ENCODE data around the gene C1orf210.

Gene C1orf210

DNA sequence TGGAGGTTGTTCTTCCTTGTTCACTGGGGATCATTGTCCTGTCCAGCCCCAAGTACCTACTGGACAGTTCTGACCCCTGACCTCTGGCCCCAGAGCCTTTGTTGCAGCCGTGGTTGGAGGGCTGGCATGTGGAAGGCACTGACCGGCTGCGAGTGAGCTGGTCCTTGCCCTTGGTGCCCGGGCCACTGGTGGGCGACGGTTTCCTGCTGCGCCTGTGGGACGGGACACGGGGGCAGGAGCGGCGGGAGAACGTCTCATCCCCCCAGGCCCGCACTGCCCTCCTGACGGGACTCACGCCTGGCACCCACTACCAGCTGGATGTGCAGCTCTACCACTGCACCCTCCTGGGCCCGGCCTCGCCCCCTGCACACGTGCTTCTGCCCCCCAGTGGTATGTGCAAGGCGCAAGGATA, 26.8 kb upstream of the C1orf210 start:
- Histone ChIP-seq H3K4me3 (ENCODE audit: low read length in 2 of 2) (no peak overlapping the region), H3K4ac (ENCODE audit: low read length) (no peak overlapping the region), H3K9ac (ENCODE audit: low read depth, low read length, poor library complexity) (no peak overlapping the region), H3K23ac (ENCODE audit: low read depth, low read length, poor library complexity) (no peak overlapping the region), H3K4me1 (ENCODE audit: control insufficient read depth in 2 of 2, insufficient read depth in 1 of 2, low read depth in 1 of 2, low read length in 2 of 2) (no peaks in the 10 kb centered on the region), H2AK5ac (ENCODE audit: low read depth, low read length) (peak overlapping the region; percentile 65), H3K27ac (replicated peaks; ENCODE audit: low read length) (no peak overlapping the region), H2AFZ (ENCODE audit: low read length) (no peak overlapping the region), H3K14ac (ENCODE audit: low read length) (no peak overlapping the region), H4K91ac (ENCODE audit: low read depth, low read length, poor library complexity) (no peak overlapping the region), H2BK120ac (ENCODE audit: low read depth, low read length) (no peak overlapping the region), H3K9me3 (replicated peaks in 1 of 2; ENCODE audit: control insufficient read depth in 2 of 2, insufficient read depth in 1 of 2, low read depth in 1 of 2, low read length in 2 of 2) (no peaks in the 10 kb centered on the region), H2BK5ac (ENCODE audit: low read length) (no peak overlapping the region), H3K79me1 (ENCODE audit: low read depth, low read length) (no peaks in the 10 kb centered on the region), H2BK15ac (ENCODE audit: low read length) (peak overlapping the region; percentile 6), H3K27me3 (ENCODE audit: control insufficient read depth in 3 of 3, insufficient read depth in 3 of 3, low read depth in 1 of 3, low read length in 3 of 3) (no peaks in the 10 kb centered on the region), H3K36me3 (replicated peaks in 1 of 2; ENCODE audit: control insufficient read depth in 2 of 2, insufficient read depth in 2 of 2, low read length in 2 of 2) (no peaks in the 10 kb centered on the region), H3K18ac (ENCODE audit: low read length) (no peak overlapping the region), H3K4me2 (ENCODE audit: insufficient read depth, low read length, poor library complexity, severe bottlenecking) (no peak overlapping the region), H2BK12ac (ENCODE audit: low read length) (peak overlapping the region; percentile 1), H4K8ac (ENCODE audit: low read depth, low read length) (no peak overlapping the region)
- DNase-seq (ENCODE audit: low spot score): no peak
- WGBS, 2 donors (ENCODE audit: extremely low coverage in 2 of 2, insufficient read length in 2 of 2, insufficient replicate concordance in 1 of 2): no CpG with 5 or more reads among the region's 19 CpGs

DNA sequence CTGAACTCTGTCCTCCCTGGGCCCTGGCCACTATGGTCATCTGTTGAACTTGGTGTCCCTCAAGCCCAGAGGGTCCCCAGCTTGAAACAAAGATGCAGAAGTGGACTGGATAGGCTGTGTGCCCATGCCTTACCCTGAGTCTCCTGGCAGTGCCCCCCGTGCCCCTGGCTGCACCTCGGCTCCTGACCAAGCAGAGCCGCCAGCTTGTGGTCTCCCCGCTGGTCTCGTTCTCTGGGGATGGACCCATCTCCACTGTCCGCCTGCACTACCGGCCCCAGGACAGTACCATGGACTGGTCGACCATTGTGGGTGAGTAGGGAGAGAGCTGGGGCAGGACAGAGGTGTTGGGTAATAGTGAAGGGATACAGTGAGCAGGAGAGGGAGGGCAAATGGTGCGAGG, 26.1 kb upstream of the C1orf210 start:
- H3K4me1 ChIP-seq (ENCODE audit: control insufficient read depth in 2 of 2, insufficient read depth in 1 of 2, low read depth in 1 of 2, low read length in 2 of 2): no peaks in the 10 kb centered on the region
- H3K9ac ChIP-seq (ENCODE audit: low read depth, low read length, poor library complexity): no peak overlapping the region
- H2BK12ac ChIP-seq (ENCODE audit: low read length): no peak overlapping the region
- no peak overlapping the region for H3K27ac ChIP-seq (replicated peaks; ENCODE audit: low read length)
- H2BK120ac ChIP-seq (ENCODE audit: low read depth, low read length): no peak overlapping the region
- no peak overlapping the region for H3K23ac ChIP-seq (ENCODE audit: low read depth, low read length, poor library complexity)
- no peak overlapping the region for H3K4me2 ChIP-seq (ENCODE audit: insufficient read depth, low read length, poor library complexity, severe bottlenecking)
- H4K91ac ChIP-seq (ENCODE audit: low read depth, low read length, poor library complexity): no peak overlapping the region
- no peak overlapping the region for H2AFZ ChIP-seq (ENCODE audit: low read length)
- H2BK15ac ChIP-seq (ENCODE audit: low read length): no peak overlapping the region
- H4K8ac ChIP-seq (ENCODE audit: low read depth, low read length): no peak overlapping the region
- no peak for DNase-seq (ENCODE audit: low spot score)
- peak overlapping the region; percentile 42 for H3K18ac ChIP-seq (ENCODE audit: low read length)
- no peaks in the 10 kb centered on the region for H3K36me3 ChIP-seq (replicated peaks in 1 of 2; ENCODE audit: control insufficient read depth in 2 of 2, insufficient read depth in 2 of 2, low read length in 2 of 2)
- H3K4ac ChIP-seq (ENCODE audit: low read length): no peak overlapping the region
- H3K14ac ChIP-seq (ENCODE audit: low read length): no peak overlapping the region
- H3K79me1 ChIP-seq (ENCODE audit: low read depth, low read length): no peaks in the 10 kb centered on the region
- H3K4me3 ChIP-seq (ENCODE audit: low read length in 2 of 2): peak overlapping the region in 1 of 2 donors; percentile 16
- H3K27me3 ChIP-seq (ENCODE audit: control insufficient read depth in 3 of 3, insufficient read depth in 3 of 3, low read depth in 1 of 3, low read length in 3 of 3): no peaks in the 10 kb centered on the region
- no peak overlapping the region for H2BK5ac ChIP-seq (ENCODE audit: low read length)
- H2AK5ac ChIP-seq (ENCODE audit: low read depth, low read length): peak overlapping the region; percentile 41
- H3K9me3 ChIP-seq (replicated peaks in 1 of 2; ENCODE audit: control insufficient read depth in 2 of 2, insufficient read depth in 1 of 2, low read depth in 1 of 2, low read length in 2 of 2): no peaks in the 10 kb centered on the region
- WGBS, 2 donors (ENCODE audit: extremely low coverage in 2 of 2, insufficient read length in 2 of 2, insufficient replicate concordance in 1 of 2): no CpG with 5 or more reads among the region's 9 CpGs

DNA sequence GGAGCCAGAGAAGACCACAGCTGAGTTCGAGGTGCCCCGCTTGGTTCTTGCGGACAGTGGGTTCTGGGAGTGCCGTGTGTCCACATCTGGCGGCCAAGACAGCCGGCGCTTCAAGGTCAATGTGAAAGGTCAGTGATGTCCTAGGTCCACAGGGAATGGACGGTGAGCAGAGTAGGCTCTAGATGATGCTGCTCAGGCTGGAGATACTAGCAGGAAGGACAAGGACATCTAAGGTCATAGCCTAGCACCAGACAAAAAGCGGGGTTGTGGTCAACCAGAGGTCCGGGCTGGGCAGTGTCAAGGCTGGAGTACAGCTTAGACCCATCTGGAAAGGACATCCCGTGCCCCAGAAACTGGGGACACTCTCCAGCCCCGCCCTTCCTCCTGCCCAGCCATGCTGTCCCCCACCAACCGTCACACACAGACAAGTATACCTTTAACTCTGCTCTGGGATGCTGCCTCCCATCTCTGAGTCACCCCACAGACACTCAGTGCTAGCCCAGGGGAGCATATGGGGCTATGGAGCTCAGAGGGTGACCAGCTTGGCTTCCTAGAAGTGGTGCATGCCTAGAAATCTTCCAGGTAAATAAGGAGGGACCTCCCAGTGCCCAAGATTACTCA, 24.1 kb upstream of the C1orf210 start:
- Histone ChIP-seq H2BK12ac (ENCODE audit: low read length) (no peak overlapping the region), H2AFZ (ENCODE audit: low read length) (no peak overlapping the region), H3K18ac (ENCODE audit: low read length) (no peak overlapping the region), H4K8ac (ENCODE audit: low read depth, low read length) (no peak overlapping the region), H2AK5ac (ENCODE audit: low read depth, low read length) (peak overlapping the region; percentile 35), H3K36me3 (replicated peaks in 1 of 2; ENCODE audit: control insufficient read depth in 2 of 2, insufficient read depth in 2 of 2, low read length in 2 of 2) (no peaks in the 10 kb centered on the region), H2BK5ac (ENCODE audit: low read length) (no peak overlapping the region), H3K23ac (ENCODE audit: low read depth, low read length, poor library complexity) (peak overlapping the region; percentile 40), H3K4me3 (ENCODE audit: low read length in 2 of 2) (no peak overlapping the region), H2BK120ac (ENCODE audit: low read depth, low read length) (no peak overlapping the region), H3K79me1 (ENCODE audit: low read depth, low read length) (no peaks in the 10 kb centered on the region), H3K9me3 (replicated peaks in 1 of 2; ENCODE audit: control insufficient read depth in 2 of 2, insufficient read depth in 1 of 2, low read depth in 1 of 2, low read length in 2 of 2) (no peaks in the 10 kb centered on the region), H3K4ac (ENCODE audit: low read length) (no peak overlapping the region), H4K91ac (ENCODE audit: low read depth, low read length, poor library complexity) (no peak overlapping the region), H3K27me3 (ENCODE audit: control insufficient read depth in 3 of 3, insufficient read depth in 3 of 3, low read depth in 1 of 3, low read length in 3 of 3) (no peaks in the 10 kb centered on the region), H3K4me1 (ENCODE audit: control insufficient read depth in 2 of 2, insufficient read depth in 1 of 2, low read depth in 1 of 2, low read length in 2 of 2) (no peaks in the 10 kb centered on the region), H3K9ac (ENCODE audit: low read depth, low read length, poor library complexity) (no peak overlapping the region), H3K14ac (ENCODE audit: low read length) (no peak overlapping the region), H3K27ac (replicated peaks; ENCODE audit: low read length) (no peak overlapping the region), H3K4me2 (ENCODE audit: insufficient read depth, low read length, poor library complexity, severe bottlenecking) (no peak overlapping the region), H2BK15ac (ENCODE audit: low read length) (peak overlapping the region; percentile 80)
- DNase-seq (ENCODE audit: low spot score): no peak
- WGBS, 2 donors (ENCODE audit: extremely low coverage in 2 of 2, insufficient read length in 2 of 2, insufficient replicate concordance in 1 of 2): no CpG with 5 or more reads among the region's 13 CpGs

DNA sequence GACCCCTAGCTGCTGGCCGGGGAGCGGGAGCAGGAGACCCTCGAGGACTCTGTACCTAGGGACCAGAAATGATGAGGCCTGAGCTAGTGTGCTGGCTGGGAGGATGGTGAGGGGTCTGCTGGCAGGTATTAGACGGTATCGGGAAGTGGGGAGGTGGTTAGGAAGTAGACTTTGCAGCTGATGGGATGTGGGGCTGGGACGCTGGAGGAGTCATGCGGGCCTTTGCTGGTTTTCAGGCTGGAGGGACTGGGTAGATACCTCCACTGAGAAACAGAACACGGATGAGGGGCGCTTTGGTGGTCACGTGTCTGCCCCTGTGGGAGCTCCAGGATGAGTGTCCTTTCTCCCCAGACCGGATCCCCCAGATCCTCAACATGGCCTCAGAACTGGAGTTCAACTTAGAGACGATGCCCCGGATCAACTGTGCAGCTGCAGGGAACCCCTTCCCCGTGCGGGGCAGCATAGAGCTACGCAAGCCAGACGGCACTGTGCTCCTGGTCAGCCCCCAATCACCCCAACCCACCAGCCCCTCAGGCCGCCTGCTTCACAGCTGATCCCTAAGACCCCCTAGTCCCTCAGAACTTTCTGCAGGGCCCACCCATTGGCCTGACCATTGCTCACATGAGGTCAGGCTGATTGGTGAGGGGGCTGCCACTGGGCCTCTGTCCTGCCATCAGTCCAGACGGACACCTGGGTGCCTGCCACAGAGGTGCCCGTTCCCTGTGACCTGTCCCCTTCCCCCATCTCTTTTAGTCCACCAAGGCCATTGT, 23.4 kb upstream of the C1orf210 start:
- Histone ChIP-seq H2BK5ac (ENCODE audit: low read length) (no peak overlapping the region), H3K4me2 (ENCODE audit: insufficient read depth, low read length, poor library complexity, severe bottlenecking) (no peak overlapping the region), H3K9me3 (replicated peaks in 1 of 2; ENCODE audit: control insufficient read depth in 2 of 2, insufficient read depth in 1 of 2, low read depth in 1 of 2, low read length in 2 of 2) (no peaks in the 10 kb centered on the region), H3K79me1 (ENCODE audit: low read depth, low read length) (no peaks in the 10 kb centered on the region), H3K18ac (ENCODE audit: low read length) (peak overlapping the region; percentile 45), H3K36me3 (replicated peaks in 1 of 2; ENCODE audit: control insufficient read depth in 2 of 2, insufficient read depth in 2 of 2, low read length in 2 of 2) (no peaks in the 10 kb centered on the region), H3K27me3 (ENCODE audit: control insufficient read depth in 3 of 3, insufficient read depth in 3 of 3, low read depth in 1 of 3, low read length in 3 of 3) (no peaks in the 10 kb centered on the region), H2AFZ (ENCODE audit: low read length) (no peak overlapping the region), H2AK5ac (ENCODE audit: low read depth, low read length) (peak overlapping the region; percentile 35), H4K8ac (ENCODE audit: low read depth, low read length) (no peak overlapping the region), H3K14ac (ENCODE audit: low read length) (no peak overlapping the region), H3K4me1 (ENCODE audit: control insufficient read depth in 2 of 2, insufficient read depth in 1 of 2, low read depth in 1 of 2, low read length in 2 of 2) (peaks cover 0 to 2% of the 10 kb centered on the region in 2 donors), H3K4me3 (ENCODE audit: low read length in 2 of 2) (no peak overlapping the region), H2BK12ac (ENCODE audit: low read length) (no peak overlapping the region), H3K27ac (replicated peaks; ENCODE audit: low read length) (no peak overlapping the region), H2BK15ac (ENCODE audit: low read length) (no peak overlapping the region), H3K9ac (ENCODE audit: low read depth, low read length, poor library complexity) (no peak overlapping the region), H3K23ac (ENCODE audit: low read depth, low read length, poor library complexity) (no peak overlapping the region), H4K91ac (ENCODE audit: low read depth, low read length, poor library complexity) (no peak overlapping the region), H3K4ac (ENCODE audit: low read length) (no peak overlapping the region), H2BK120ac (ENCODE audit: low read depth, low read length) (no peak overlapping the region)
- DNase-seq (ENCODE audit: low spot score): no peak
- no CpG with 5 or more reads among the region's 20 CpGs for WGBS, 2 donors (ENCODE audit: extremely low coverage in 2 of 2, insufficient read length in 2 of 2, insufficient replicate concordance in 1 of 2)
